Keratinocyte (primary cell): ENCODE data around the gene TRAF1.

ENCODE experiments used
- CTCF ChIP-seq, 3 experiments: IDR thresholded peaks in 1 of 3; conservative IDR thresholded peaks in 1 of 3; optimal IDR thresholded peaks in 1 of 3; 2 replicates in 2 of 3; 3 replicates in 1 of 3; pipeline versions ENCODE3 to v1.5.1; 2011; ENCODE audit warnings: low read length in 3 of 3, mild to moderate bottlenecking in 3 of 3, moderate library complexity in 2 of 3, control low read depth in 1 of 3, inconsistent platforms in 1 of 3; ENCODE audit not compliant: insufficient read depth in 2 of 3; ENCODE audit errors: extremely low read depth in 1 of 3
- EZH2 ChIP-seq: IDR thresholded peaks from one replicate; pipeline ENCODE4 v1.6.1; 2012; ENCODE audit warnings: inconsistent platforms, mild to moderate bottlenecking, low read length, moderate library complexity

GRCh38 chr9:120947222-120947621 is 20.6 kb upstream of the TRAF1 start:
- TF ChIP-seq CTCF (optimal IDR thresholded peaks at IDR 0.05 in 1 of 3, IDR thresholded peaks at IDR 0.05 in 1 of 3, conservative IDR thresholded peaks at IDR 0.05 in 1 of 3; ENCODE audit: extremely low read depth in 1 of 3, insufficient read depth in 2 of 3, low read length in 3 of 3) (no peak), EZH2 (no peak)
